AG09319 (cell line): ENCODE results near the gene TEAD3.
"Not testable (repeated sequence)": the region's sequence is repeated elsewhere in the genome, so short reads cannot be mapped to it uniquely, and the experiment has no call there.

Experiments used
- DNase-seq: peaks from one replicate; pipeline ENCODE4 v3.0.0-alpha.2; 2010; ENCODE audit warnings: low read depth; ENCODE audit errors: extremely low read depth
- TF ChIP-seq, protein P1 (sequence below): IDR thresholded peaks from 2 replicates; pipeline ENCODE4 v1.5.1; 2011; ENCODE audit warnings: low read depth, mild to moderate bottlenecking, inconsistent platforms, low read length, moderate library complexity

TEAD3 gene

DNA sequence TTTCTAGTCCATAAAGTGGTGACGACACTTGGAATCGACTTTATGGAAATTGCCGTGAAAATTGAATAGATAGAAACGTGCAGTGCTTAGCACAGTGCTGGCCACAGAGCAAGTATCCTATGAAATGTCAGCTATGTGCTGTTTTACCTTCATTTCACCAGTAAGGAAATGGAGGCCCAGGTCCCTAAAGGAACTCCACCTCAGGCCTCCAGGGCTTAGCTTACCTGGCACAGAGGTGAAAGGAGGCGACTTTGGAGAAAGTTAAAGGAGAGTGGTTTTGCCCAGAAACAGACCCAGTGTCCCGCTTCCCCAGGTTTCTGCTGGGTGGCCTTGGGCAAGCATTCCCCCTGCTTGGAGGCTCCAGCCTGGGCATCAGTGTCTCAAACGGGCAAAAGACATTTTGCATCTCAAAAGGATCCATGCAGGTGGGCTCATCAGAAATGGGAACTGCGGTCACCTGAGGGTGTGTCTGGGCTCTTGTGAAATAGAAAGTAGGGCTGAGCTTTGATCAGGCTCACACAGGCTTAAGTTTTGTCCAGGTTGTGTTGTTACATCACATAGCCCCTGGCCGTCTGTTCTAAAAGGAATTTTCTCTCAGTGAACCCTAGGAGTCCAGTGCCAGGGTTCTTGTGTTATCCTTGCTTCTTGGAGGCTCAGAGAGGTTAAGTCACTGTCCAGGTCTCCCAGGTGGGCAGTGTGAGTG is 22.6 kb upstream of the TEAD3 start:
- TF ChIP-seq, protein P1, sequence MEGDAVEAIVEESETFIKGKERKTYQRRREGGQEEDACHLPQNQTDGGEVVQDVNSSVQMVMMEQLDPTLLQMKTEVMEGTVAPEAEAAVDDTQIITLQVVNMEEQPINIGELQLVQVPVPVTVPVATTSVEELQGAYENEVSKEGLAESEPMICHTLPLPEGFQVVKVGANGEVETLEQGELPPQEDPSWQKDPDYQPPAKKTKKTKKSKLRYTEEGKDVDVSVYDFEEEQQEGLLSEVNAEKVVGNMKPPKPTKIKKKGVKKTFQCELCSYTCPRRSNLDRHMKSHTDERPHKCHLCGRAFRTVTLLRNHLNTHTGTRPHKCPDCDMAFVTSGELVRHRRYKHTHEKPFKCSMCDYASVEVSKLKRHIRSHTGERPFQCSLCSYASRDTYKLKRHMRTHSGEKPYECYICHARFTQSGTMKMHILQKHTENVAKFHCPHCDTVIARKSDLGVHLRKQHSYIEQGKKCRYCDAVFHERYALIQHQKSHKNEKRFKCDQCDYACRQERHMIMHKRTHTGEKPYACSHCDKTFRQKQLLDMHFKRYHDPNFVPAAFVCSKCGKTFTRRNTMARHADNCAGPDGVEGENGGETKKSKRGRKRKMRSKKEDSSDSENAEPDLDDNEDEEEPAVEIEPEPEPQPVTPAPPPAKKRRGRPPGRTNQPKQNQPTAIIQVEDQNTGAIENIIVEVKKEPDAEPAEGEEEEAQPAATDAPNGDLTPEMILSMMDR: no peak
- no peak for DNase-seq

- DNase-seq: no peak
- TF ChIP-seq, protein P1: no peak
These were observed 21.9 kb upstream of the TEAD3 start for GRCh38 chr6:35518566-35519312.

- DNase-seq: not testable (repeated sequence)
These were observed 21.1 kb upstream of the TEAD3 start for GRCh38 chr6:35517978-35518377.

- TF ChIP-seq, protein P1: no peak
- no peak for DNase-seq
These were observed 19.8 kb upstream of the TEAD3 start for GRCh38 chr6:35516712-35517111.

- DNase-seq: not testable (repeated sequence)
These were observed 19.1 kb upstream of the TEAD3 start for GRCh38 chr6:35515939-35516338.

DNA sequence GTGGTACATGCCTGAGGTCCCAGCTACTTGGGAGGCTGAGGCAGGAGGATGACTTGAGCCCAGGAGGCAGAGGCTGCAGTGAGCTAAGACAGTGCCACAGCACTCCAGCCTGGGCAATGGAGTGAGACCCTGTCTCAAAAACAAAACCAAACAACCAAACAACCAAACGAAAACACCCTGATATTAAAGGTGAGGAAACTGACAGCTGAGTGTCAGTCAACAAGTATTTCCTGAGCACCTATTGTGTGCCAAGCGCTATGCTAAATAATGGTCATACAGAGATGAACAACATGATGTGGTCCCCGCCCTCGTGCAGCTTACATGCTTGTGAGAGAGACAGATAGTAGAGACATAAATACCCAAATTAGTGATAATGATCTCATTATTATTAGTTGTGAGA is 17.7 kb upstream of the TEAD3 start:
- no peak for DNase-seq
- TF ChIP-seq, protein P1: no peak

DNA sequence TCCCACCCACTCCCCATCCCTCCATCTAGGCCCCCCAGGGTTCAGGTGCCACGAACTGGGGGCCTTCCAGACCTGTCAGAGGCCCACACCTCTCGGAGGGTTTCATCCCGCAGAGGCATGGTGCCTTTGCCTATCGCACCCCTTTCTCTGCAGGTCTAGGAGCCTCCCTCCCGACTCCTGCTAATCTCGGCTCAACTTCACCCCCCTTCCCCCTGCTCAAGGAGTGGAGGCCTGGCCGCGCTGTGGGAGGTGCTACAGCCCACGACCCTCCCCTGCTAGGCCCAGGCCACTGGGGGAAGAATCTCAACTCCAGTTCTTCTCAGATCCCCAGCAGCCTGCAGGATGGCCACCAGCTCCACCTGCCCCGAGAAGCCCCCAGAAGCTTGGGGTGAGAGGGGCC is 15.9 kb upstream of the TEAD3 start, which contains the start of gene TULP1:
TULP1 (minus strand) TSS at position 157 of the 400 bp plus-strand sequence; CDS start at position 119, 38 bp downstream.
- TF ChIP-seq, protein P1: no peak
- no peak for DNase-seq

GRCh38 chr6:35512006-35512405 is 15.1 kb upstream of the TEAD3 start:
- TF ChIP-seq, protein P1: no peak
- DNase-seq: no peak
